HL-60 (cell line): ENCODE measurements around the gene RBM23.

Experiments used
- DNase-seq, 2 experiments: peaks; one replicate each; pipeline ENCODE4 v3.0.0-alpha.2; 2010 to 2020; ENCODE audit warnings: low read depth in 1 of 2, low spot score in 1 of 2
- H3K27ac ChIP-seq: fragments of 250-450 bp; sonication (Bioruptor Pico); replicated peaks from 2 replicates; pipeline ENCODE4 v1.5.1; 2020; ENCODE audit warnings: mild to moderate bottlenecking, moderate library complexity
- H3K27me3 ChIP-seq: fragments of 250-450 bp; sonication (Bioruptor Pico); 2 replicates; pipeline ENCODE4 v1.5.1; 2021; ENCODE audit warnings: mild to moderate bottlenecking, moderate library complexity; ENCODE audit not compliant: insufficient read depth, poor library complexity, severe bottlenecking
- H3K4me3 ChIP-seq: replicated peaks from 2 replicates; pipeline ENCODE4 v1.5.1; 2011; ENCODE audit warnings: mild to moderate bottlenecking, control low read depth, low read length; ENCODE audit not compliant: insufficient read depth
- CTCF ChIP-seq: IDR thresholded peaks from one replicate; pipeline ENCODE4 v1.5.1; 2011; ENCODE audit warnings: low read length, control low read depth, inconsistent platforms; ENCODE audit not compliant: insufficient read depth
- GABPA ChIP-seq: IDR thresholded peaks from 2 replicates; pipeline ENCODE4 v1.6.1; 2012; ENCODE audit warnings: low read depth
- POLR2AphosphoS5 ChIP-seq: IDR thresholded peaks from 2 replicates; pipeline ENCODE4 v1.6.1; 2012; ENCODE audit warnings: low read depth
- REST ChIP-seq: IDR thresholded peaks from 2 replicates; pipeline ENCODE4 v1.6.1; 2012; ENCODE audit warnings: low read depth; ENCODE audit not compliant: insufficient replicate concordance
- SPI1 ChIP-seq: IDR thresholded peaks from 2 replicates; pipeline ENCODE4 v1.6.1; 2012; ENCODE audit warnings: low read depth, mild to moderate bottlenecking, borderline replicate concordance

RBM23 gene

GRCh38 chr14:22845103-22845394 lies 73.9 kb downstream of the RBM23 start:
- H3K4me3 ChIP-seq = no peak overlapping the region
- H3K27ac ChIP-seq = no peak overlapping the region
- TF ChIP-seq REST (no peak), CTCF (no peak), GABPA (no peak), SPI1 (no peak), POLR2AphosphoS5 (no peak)
- H3K27me3 ChIP-seq = no peaks in the 10 kb centered on the region
- no peak for DNase-seq

GRCh38 chr14:22844221-22845102 lies 74.5 kb downstream of the RBM23 start:
- no peak for TF ChIP-seq CTCF
- TF ChIP-seq POLR2AphosphoS5 = no peak
- no peak for TF ChIP-seq SPI1
- no peak for TF ChIP-seq REST
- TF ChIP-seq GABPA = no peak
- Histone ChIP-seq H3K27me3 (no peaks in the 10 kb centered on the region), H3K4me3 (no peak overlapping the region), H3K27ac (no peak overlapping the region)
- DNase-seq = no peak
